ENCODE results near the gene RIOX2.

GRCh38 chr3:98013411-98014267 is 41.4 kb upstream of the RIOX2 start:
- TF ChIP-seq CTCF (IDR thresholded peaks at IDR 0.05; ENCODE audit: insufficient read depth, low read depth, low read length) (no peak), EZH2 (IDR thresholded peaks at IDR 0.05; ENCODE audit: insufficient read depth, low read length) (no peak)
